ENCODE results near the gene DTD1. TPM values are rescaled to one million over a fixed set of nuclear protein-coding genes. Genes with fewer than 3 reads are reported as not detected.

Gene DTD1
- total and polyA plus RNA-seq, 2 of the 13 experiments (the other 11 are each of a cell fraction or from before 2014, with no cell fraction given), result 41.2 to 79.3 TPM

DNA sequence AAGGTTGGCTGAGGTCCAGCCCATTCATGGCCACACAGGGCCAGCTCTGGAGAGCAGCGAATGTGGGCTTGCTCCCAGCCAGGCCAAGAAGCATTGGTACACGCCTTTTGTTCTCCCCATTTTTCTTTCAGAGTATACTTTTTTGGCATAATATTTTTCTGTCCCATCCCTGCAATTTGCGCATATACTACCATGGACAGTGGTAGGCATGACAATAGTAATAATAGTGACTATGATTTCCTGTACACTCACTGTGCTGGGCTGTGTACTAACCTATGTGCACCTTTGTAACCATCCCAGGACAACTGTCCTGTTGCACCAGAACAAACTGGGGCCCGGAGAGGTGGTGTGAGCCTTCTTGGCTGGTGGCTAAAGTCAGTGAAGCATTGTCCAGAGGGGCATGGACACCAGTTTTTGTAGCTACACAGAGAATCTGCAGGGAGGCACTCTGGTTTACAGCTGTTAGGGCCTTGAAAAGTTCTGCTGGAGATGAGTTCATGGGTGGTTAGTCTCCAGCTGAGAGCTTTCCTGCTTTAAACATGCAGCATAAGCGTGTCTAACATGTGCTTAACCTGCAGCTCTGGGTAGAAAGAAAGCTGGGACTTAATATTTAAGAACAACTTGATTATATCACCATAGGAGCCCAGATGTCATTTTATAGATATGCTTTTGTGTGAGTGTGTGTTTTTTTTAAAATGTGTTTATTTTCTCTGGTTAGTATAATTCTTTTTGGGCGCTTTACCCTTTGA, 38.2 kb downstream of the DTD1 start:
- WGBS (ENCODE audit: low lambda C conversion rate), result 85% methylated on average over 6 of the region's 6 CpGs
- Histone ChIP-seq H3K27ac (ENCODE audit: extremely low read length, insufficient read depth, low read length) (no peak overlapping the region), H4K20me1 (ENCODE audit: insufficient read depth, low read length) (no peaks in the 10 kb centered on the region), H3K4me2 (ENCODE audit: low read depth, low read length) (no peak overlapping the region), H3K27me3 (ENCODE audit: control insufficient read depth in 1 of 2, insufficient read depth in 2 of 2, low read length in 2 of 2) (no peaks in the 10 kb centered on the region), H3K9me3 (ENCODE audit: low read length) (no peaks in the 10 kb centered on the region), H3K4me3 (replicated peaks in 1 of 3; ENCODE audit: insufficient read depth in 1 of 3, low read depth in 2 of 3, low read length in 3 of 3) (no peak overlapping the region), H3K9ac (ENCODE audit: insufficient read depth, low read depth, low read length) (no peak overlapping the region), H3K79me2 (ENCODE audit: insufficient read depth, low read length) (no peaks in the 10 kb centered on the region), H3K36me3 (replicated peaks in 1 of 2; ENCODE audit: control insufficient read depth in 1 of 2, insufficient read depth in 2 of 2, low read length in 2 of 2) (peaks cover 0 to 2% of the 10 kb centered on the region in 2 experiments; a peak in 3 of 5 replicates), H3K4me1 (ENCODE audit: insufficient read depth, low read length) (no peaks in the 10 kb centered on the region), H2AFZ (ENCODE audit: low read length) (no peak overlapping the region)
- no peak for DNase-seq (ENCODE audit: low spot score)
- TF ChIP-seq, protein P1, sequence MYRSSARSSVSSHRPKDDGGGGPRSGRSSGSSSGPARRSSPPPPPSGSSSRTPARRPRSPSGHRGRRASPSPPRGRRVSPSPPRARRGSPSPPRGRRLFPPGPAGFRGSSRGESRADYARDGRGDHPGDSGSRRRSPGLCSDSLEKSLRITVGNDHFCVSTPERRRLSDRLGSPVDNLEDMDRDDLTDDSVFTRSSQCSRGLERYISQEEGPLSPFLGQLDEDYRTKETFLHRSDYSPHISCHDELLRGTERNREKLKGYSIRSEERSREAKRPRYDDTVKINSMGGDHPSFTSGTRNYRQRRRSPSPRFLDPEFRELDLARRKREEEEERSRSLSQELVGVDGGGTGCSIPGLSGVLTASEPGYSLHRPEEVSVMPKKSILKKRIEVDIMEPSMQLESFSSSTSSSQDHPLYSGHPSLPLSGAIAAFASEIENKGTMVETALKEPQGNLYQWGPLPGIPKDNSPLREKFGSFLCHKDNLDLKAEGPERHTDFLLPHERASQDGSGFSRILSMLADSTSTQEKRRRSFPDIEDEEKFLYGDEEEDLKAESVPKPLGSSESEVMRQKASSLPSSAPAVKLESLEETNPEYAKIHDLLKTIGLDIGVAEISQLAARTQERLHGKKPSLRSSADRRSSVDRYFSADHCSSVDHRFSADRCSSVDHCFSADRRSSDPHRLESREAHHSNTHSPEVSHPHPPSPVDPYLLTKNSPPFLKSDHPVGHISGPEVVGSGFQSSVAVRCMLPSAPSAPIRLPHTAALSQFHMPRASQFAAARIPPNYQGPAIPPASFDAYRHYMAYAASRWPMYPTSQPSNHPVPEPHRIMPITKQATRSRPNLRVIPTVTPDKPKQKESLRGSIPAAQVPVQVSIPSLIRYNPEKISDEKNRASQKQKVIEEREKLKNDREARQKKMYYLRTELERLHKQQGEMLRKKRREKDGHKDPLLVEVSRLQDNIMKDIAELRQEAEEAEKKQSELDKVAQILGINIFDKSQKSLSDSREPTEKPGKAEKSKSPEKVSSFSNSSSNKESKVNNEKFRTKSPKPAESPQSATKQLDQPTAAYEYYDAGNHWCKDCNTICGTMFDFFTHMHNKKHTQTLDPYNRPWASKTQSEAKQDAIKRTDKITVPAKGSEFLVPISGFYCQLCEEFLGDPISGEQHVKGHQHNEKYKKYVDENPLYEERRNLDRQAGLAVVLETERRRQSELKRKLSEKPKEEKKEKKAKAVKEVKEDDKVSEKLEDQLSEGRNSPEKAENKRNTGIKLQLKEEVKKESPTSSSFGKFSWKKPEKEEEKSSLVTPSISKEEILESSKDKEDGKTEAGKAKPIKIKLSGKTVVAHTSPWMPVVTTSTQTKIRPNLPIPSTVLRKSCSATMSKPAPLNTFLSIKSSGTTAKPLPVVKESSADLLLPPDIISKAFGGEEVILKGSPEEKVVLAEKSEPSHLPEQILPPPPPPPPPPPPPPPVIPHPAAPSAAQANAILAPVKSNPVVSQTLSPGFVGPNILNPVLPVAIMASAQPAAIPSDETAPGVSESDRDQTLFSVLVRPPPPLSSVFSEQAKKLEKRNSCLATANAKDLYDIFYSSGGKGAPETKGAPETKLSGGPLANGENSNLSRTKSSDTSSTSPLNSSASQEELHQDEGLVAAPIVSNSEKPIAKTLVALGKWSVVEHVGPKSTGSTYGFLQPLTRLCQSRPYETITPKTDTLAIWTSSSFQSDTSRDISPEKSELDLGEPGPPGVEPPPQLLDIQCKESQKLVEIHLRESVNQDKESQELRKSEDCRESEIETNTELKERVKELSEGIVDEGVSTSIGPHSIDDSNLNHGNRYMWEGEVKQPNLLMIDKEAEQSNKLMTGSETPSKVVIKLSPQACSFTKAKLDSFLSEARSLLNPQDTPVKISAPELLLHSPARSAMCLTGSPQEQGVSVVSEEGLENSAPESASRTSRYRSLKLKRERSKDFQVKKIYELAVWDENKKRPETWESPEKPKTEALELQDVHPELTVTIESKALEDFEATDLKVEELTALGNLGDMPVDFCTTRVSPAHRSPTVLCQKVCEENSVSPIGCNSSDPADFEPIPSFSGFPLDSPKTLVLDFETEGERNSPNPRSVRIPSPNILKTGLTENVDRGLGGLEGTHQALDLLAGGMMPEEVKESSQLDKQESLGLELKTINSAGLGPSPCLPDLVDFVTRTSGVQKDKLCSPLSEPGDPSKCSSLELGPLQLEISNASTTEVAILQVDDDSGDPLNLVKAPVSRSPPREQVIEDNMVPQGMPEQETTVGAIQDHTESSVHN (CRISPR knock-in tag; IDR thresholded peaks at IDR 0.05), result no peak
- TF ChIP-seq REXO4 (CRISPR knock-in tag; IDR thresholded peaks at IDR 0.05; ENCODE audit: borderline replicate concordance), result no peak
- ChIA-PET POLR2A (no interaction called here), CTCF (ENCODE audit: low intra/inter-chr PET ratio, low total read pairs) (no interaction called here)
- BruUV-seq (replicated peaks), result no TSS peak
- intact Hi-C loops (cut with micrococcal nuclease; ENCODE audit: unreplicated experiment), result no loop called here
- FAIRE-seq, result no peak
- ATAC-seq, result no peak
- in situ Hi-C loops (cut with HindIII; ENCODE audit: extremely low pct_ligation_motif_present, low pct_unique_long_range_greater_than_20kb), result loop anchor here (25.0 kb wide), 2 partner anchors 586 to 961 kb away; partner anchors contain the start of gene SLC24A3
